NT2/D1 (cell line): ENCODE results near the gene SKAP1.

Experiments used
- SUZ12 ChIP-seq: IDR thresholded peaks from 2 replicates; pipeline ENCODE4 v1.6.1; 2011; ENCODE audit not compliant: insufficient read length, insufficient read depth; ENCODE audit errors: extremely low read depth
- YY1 ChIP-seq: IDR thresholded peaks from 2 replicates; pipeline ENCODE4 v1.6.1; 2011; ENCODE audit not compliant: insufficient read length, insufficient read depth
- ZNF274 ChIP-seq: IDR thresholded peaks from 2 replicates; pipeline ENCODE4 v1.6.1; 2011; ENCODE audit warnings: mild to moderate bottlenecking, low read depth, low read length

DNA sequence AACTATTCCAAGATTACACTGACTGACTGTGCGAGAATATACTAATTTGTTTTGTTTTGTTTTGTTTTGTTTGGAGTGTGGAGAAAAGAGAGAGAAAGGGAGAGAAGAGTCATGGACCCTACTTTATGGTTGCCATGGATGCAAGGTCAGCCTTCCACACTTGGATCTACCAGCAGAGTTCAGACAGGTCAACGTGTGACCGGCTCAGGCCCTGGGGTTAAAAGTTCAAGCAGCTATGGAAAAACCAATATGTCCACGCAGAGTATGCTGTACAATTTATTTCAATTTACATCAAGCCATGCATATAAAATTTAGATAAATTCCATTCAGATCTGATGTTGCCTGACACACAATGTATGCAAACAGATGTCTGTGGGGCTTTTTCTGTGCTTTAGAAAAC is 122.8 kb downstream of the SKAP1 start:
- no peak for TF ChIP-seq YY1
- no peak for TF ChIP-seq ZNF274
- no peak for TF ChIP-seq SUZ12
